Ishikawa (cell line): ENCODE data around the gene INTS4.

Source experiments
- CEBPB ChIP-seq: IDR thresholded peaks from 2 replicates; pipeline ENCODE4 v1.6.1; 2012
- CREB1 ChIP-seq: IDR thresholded peaks from 2 replicates; pipeline ENCODE4 v1.6.1; 2012; ENCODE audit warnings: low read depth
- EGR1 ChIP-seq: IDR thresholded peaks from 2 replicates; pipeline ENCODE4 v1.6.1; 2012
- EP300 ChIP-seq: IDR thresholded peaks from 2 replicates; pipeline ENCODE4 v1.6.1; 2012; ENCODE audit warnings: borderline replicate concordance
- FOXM1 ChIP-seq: IDR thresholded peaks from 2 replicates; pipeline ENCODE4 v1.6.1; 2012; ENCODE audit warnings: low read depth, borderline replicate concordance
- NFIC ChIP-seq: IDR thresholded peaks from 2 replicates; pipeline ENCODE4 v1.6.1; 2012
- RAD21 ChIP-seq: IDR thresholded peaks from 2 replicates; pipeline ENCODE4 v1.6.1; 2012; ENCODE audit warnings: low read depth
- TAF1 ChIP-seq: IDR thresholded peaks from 2 replicates; pipeline ENCODE4 v1.6.1; 2012; ENCODE audit warnings: low read depth, mild to moderate bottlenecking
- TCF12 ChIP-seq: IDR thresholded peaks from 2 replicates; pipeline ENCODE4 v1.6.1; 2012; ENCODE audit warnings: low read depth
- TEAD4 ChIP-seq: IDR thresholded peaks from 2 replicates; pipeline ENCODE4 v1.6.1; 2012
- YY1 ChIP-seq: IDR thresholded peaks from 2 replicates; pipeline ENCODE4 v1.6.1; 2012; ENCODE audit warnings: low read depth
- ZBTB7A ChIP-seq: IDR thresholded peaks from 2 replicates; pipeline ENCODE4 v1.6.1; 2012; ENCODE audit warnings: low read depth
- TF ChIP-seq, protein P1 (sequence below): IDR thresholded peaks from 2 replicates; pipeline ENCODE4 v1.6.1; 2012
- TF ChIP-seq, protein P2 (sequence below): IDR thresholded peaks from 2 replicates; pipeline ENCODE4 v1.6.1; 2012
- TF ChIP-seq, protein P3 (sequence below): IDR thresholded peaks from 2 replicates; pipeline ENCODE4 v1.6.1; 2012; ENCODE audit warnings: low read depth, mild to moderate bottlenecking

The INTS4 gene

DNA sequence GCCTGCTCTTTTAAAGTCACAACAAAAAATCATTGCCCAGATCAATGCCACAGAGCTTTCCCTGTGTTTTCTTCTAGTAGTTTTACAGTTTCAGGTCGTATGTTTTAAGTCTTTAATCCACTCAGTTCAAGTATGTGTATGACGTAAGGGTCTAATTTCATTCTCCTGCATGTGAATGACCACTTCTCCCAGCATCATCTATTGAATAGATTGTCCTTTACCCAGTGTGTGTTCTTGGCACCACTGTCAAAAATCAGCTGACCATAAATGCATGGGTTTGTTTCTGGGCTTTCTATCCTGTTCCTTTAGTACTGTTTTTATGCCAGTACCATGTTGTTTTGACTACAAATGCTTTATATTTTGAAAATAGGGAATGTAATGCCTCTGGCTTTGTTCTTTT is 28.1 kb downstream of the INTS4 start:
- TF ChIP-seq, protein P1, sequence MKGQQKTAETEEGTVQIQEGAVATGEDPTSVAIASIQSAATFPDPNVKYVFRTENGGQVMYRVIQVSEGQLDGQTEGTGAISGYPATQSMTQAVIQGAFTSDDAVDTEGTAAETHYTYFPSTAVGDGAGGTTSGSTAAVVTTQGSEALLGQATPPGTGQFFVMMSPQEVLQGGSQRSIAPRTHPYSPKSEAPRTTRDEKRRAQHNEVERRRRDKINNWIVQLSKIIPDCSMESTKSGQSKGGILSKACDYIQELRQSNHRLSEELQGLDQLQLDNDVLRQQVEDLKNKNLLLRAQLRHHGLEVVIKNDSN = no peak

DNA sequence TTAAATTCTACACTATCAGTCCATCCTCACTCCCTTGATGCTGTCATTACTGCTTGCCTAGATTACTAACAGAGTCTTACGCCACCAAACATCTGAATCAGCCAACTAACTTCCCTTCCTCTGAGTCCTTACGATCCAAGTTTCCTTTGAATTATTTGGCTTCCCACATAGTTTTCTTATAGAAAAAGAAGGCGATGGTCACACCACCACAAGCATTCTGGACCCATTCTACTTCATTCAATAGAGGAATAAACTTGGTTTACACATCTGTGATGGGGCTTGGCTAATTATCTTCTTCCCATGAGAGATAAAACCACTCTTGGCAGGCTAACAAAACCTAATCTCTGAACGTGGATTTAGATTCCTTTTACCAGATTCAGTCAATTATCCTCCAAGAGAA is 35.0 kb downstream of the INTS4 start:
- TF ChIP-seq FOXM1 (no peak), YY1 (no peak), ZBTB7A (no peak), EP300 (no peak), TCF12 (no peak), EGR1 (no peak), TAF1 (no peak), CREB1 (no peak), CEBPB (no peak), RAD21 (no peak), NFIC (no peak), TEAD4 (no peak)
- TF ChIP-seq, protein P2, sequence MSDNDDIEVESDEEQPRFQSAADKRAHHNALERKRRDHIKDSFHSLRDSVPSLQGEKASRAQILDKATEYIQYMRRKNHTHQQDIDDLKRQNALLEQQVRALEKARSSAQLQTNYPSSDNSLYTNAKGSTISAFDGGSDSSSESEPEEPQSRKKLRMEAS = no peak
- TF ChIP-seq, protein P1 = no peak
- TF ChIP-seq, protein P3, sequence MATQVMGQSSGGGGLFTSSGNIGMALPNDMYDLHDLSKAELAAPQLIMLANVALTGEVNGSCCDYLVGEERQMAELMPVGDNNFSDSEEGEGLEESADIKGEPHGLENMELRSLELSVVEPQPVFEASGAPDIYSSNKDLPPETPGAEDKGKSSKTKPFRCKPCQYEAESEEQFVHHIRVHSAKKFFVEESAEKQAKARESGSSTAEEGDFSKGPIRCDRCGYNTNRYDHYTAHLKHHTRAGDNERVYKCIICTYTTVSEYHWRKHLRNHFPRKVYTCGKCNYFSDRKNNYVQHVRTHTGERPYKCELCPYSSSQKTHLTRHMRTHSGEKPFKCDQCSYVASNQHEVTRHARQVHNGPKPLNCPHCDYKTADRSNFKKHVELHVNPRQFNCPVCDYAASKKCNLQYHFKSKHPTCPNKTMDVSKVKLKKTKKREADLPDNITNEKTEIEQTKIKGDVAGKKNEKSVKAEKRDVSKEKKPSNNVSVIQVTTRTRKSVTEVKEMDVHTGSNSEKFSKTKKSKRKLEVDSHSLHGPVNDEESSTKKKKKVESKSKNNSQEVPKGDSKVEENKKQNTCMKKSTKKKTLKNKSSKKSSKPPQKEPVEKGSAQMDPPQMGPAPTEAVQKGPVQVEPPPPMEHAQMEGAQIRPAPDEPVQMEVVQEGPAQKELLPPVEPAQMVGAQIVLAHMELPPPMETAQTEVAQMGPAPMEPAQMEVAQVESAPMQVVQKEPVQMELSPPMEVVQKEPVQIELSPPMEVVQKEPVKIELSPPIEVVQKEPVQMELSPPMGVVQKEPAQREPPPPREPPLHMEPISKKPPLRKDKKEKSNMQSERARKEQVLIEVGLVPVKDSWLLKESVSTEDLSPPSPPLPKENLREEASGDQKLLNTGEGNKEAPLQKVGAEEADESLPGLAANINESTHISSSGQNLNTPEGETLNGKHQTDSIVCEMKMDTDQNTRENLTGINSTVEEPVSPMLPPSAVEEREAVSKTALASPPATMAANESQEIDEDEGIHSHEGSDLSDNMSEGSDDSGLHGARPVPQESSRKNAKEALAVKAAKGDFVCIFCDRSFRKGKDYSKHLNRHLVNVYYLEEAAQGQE = no peak

DNA sequence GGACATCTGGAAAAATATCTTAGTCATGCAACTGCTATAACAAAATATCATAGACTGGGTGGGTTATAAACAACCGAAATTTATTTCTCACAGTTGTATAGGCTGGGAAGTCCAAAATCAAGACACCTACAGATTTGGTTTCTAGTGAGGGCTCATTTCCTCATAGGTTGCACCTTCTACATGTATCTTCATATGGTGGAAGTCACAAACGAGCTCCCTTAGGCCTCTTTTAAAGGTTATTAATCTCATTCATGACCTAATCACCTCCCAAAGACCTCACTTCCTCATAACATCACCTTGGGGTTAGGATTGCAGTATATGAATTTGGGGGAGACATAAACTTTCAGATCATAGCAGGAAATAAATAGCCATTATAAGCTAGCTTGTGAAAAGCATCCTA is 85.2 kb downstream of the INTS4 start:
- no peak for TF ChIP-seq TAF1
- TF ChIP-seq, protein P3 = no peak
- TF ChIP-seq CREB1 = no peak
- no peak for TF ChIP-seq YY1
- TF ChIP-seq NFIC = no peak
- no peak for TF ChIP-seq TEAD4
- TF ChIP-seq, protein P1 = no peak
- TF ChIP-seq ZBTB7A = no peak

DNA sequence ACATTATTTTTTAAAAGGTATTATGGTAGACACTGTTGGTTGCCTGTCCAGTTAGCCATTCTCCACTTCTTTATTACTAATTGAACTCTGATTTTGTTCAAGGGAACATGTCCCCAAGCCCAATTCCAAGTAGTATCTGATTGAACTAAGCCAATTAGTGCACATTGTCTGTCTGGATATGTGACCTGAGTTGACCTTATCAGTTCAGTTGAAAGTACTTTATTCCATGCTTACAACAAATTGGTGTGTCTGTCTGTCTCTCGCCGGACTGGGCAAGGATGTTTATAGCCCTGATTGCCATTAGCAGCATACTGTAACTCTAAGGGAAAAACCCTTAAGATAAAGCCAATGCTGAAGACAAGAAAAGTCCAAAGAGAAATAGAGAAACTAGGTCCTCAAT is 85.6 kb downstream of the INTS4 start:
- TF ChIP-seq NFIC (no peak), CREB1 (no peak), EGR1 (no peak), FOXM1 (no peak), YY1 (no peak), TAF1 (no peak), RAD21 (no peak), TEAD4 (no peak), EP300 (no peak), ZBTB7A (no peak), CEBPB (no peak)
- TF ChIP-seq, protein P3 = no peak
- TF ChIP-seq, protein P2 = no peak
- TF ChIP-seq, protein P1 = no peak

DNA sequence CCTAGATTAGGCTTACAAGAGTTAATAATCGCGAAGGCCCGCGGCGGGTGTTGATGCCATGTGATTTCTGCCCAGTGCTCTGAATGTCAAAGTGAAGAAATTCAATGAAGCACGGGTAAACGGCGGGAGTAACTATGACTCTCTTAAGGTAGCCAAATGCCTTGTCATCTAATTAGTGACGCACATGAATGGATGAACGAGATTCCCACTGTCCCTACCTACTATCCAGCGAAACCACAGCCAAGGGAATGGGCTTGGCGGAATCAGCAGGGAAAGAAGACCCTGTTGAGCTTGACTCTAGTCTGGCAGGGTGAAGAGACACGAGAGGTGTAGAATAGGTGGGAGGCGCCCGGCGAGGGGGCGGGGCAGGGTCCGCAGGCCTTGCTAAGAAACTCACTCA is 108.1 kb downstream of the INTS4 start:
- TF ChIP-seq, protein P2 = no peak
- no peak for TF ChIP-seq TAF1
- no peak for TF ChIP-seq FOXM1
